Measurements from ENCODE around the gene LONP1. TPM values are rescaled to one million over a fixed set of nuclear protein-coding genes. Genes with fewer than 3 reads are reported as not detected.

LONP1 gene, protein sequence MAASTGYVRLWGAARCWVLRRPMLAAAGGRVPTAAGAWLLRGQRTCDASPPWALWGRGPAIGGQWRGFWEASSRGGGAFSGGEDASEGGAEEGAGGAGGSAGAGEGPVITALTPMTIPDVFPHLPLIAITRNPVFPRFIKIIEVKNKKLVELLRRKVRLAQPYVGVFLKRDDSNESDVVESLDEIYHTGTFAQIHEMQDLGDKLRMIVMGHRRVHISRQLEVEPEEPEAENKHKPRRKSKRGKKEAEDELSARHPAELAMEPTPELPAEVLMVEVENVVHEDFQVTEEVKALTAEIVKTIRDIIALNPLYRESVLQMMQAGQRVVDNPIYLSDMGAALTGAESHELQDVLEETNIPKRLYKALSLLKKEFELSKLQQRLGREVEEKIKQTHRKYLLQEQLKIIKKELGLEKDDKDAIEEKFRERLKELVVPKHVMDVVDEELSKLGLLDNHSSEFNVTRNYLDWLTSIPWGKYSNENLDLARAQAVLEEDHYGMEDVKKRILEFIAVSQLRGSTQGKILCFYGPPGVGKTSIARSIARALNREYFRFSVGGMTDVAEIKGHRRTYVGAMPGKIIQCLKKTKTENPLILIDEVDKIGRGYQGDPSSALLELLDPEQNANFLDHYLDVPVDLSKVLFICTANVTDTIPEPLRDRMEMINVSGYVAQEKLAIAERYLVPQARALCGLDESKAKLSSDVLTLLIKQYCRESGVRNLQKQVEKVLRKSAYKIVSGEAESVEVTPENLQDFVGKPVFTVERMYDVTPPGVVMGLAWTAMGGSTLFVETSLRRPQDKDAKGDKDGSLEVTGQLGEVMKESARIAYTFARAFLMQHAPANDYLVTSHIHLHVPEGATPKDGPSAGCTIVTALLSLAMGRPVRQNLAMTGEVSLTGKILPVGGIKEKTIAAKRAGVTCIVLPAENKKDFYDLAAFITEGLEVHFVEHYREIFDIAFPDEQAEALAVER
- total RNA-seq (ENCODE audit: low replicate concordance): 116 and 155 TPM in 2 replicates

DNA sequence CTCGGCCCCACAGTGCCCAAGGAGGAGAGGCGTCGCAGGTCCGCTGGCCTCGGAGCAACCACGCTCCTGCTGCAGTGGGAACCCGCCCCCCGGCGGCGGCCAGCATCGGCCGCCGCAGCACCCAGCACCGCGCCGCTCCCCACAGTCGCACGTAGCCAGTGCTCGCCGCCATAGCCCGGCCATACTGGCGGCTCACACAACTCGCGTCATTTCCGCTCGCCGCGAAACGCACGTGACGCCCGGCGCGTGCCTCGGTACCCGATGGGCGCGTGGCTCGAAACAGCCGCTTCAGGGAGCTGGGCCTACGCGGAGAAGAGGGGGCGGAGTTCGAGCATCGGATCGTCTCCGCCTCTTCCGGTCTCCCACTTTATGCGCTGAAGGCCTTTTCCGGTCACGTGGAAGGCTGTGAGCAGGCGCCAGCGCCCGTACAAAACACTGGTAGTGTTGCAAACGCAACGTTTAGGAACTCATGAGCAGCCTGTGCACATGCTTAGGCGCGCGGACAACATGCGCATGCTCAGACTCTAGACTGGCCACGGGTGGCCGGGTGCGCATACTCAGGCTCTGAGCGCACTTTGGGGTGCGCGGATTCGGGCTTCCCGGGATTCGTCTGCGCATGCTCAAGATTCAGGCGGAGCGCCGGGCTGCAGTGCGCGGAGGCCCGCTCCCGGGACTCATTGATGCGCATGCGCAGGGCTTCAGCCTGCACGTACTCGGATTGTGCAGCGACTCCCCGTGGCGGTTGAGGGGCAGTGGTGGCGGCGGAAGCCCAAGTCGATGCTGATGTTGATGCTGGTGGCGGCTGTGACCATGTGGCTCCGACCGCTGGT is at the start of gene LONP1, which contains the start of gene CATSPERD:
Gene LONP1 (minus strand): TSS at position 186 of the 830 bp plus-strand sequence. CDS start 14 bp downstream, at position 172.
Gene CATSPERD (plus strand): TSS at position 677 of the 830 bp plus-strand sequence. CDS start 101 bp downstream, at position 778.

DNA sequence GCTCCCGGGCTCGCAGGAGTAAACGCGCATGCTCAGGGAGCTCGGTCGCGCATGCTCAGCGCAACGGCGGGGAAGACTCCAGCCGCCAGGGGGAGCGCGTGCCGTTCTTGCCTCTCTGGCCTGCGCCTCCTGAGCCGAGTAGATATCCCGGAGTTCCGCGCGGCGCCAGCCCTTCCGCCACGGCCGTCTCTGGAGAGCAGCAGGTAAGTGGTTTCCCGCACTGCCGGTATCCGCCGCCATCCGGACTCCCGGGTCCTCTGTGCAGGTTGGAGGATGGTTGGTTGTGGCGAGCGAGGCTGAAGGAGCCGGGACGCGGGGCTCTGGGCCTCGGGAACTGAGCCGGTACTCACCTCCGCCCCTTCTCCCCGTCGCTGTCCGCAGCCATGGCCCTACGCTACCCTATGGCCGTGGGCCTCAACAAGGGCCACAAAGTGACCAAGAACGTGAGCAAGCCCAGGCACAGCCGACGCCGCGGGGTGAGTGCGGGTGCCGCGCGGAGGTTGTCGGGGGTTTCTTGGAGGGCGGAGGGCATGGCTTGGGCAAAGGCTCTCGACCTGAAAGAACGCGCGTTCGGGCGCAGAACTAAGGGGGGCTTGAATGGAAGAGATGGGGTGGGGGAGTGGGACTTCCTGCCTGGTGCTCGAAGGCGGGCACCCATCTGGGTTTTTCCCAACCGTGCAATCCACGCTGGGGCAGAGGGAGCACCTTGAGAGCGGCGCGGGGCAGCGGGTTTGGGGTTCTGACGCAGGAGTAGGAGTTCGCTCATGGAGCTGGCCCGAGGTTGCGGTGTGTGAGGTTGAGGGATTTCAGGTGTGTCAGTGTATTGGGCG is 29.6 kb downstream of the LONP1 start, which contains the start of gene RPL36:
Gene RPL36 (plus strand): TSS at position 171 of the 830 bp plus-strand sequence. CDS start 213 bp downstream, at position 384.

DNA sequence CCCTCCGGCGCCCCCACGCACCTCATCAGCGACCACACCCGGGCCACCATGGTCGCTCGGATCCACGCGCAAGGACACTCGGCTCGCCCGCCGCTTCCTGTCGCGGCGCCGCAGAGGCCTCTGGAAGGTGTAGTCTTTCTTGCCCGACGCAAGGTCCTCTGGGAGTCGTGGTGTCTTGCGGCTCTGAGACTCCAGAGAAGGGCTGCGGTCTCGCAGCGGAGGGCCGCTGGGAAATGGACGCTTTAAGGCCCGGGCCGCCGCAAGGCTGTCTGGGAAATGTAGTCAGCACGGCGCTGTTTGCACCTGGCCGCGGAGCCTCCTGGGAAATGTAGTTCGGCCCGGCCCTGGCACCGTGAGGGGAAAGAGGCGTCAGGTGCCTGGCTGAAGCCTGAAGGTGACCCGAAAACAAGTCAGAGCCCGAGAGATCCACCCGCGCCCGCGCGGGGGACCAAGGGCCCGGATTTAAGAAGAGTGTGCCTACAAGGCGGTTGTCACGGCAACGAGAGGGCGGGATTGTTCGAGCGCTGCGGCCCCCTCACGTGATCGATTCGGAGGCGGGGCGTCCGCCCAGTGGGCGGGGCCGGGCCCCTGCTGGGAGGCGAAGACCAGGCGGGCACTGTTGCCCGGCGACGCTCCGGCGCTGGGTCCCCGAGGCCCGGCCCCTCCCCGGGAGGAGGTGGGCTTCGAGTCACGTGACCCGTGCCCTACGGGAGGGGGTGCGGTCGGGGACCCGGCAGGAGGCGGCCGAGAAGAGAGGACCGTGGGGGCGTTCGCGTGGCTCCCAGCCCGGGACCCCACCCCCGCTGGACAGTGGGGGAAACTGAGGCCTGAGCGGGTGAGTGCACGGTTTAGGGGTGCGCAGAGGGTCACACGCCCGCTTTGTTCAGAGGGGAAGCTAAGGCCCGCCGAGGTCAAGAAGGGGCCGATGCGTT is 39.2 kb downstream of the LONP1 start, which contains the start of the genes HSD11B1L and MICOS13:
Gene HSD11B1L (plus strand): TSS at position 591 of the 932 bp plus-strand sequence. CDS start 3,806 bp downstream, outside the sequence.
Gene MICOS13 (minus strand): TSS at position 80 of the 932 bp plus-strand sequence. CDS start 30 bp downstream, at position 50.

Other genes starting within 250 kb of the LONP1 start
- gene TINCR, start 152.2 kb downstream of the LONP1 start, total RNA-seq (ENCODE audit: low replicate concordance): under 0.01 and 0.08 TPM in 2 replicates
- gene SAFB2, start 97.4 kb downstream of the LONP1 start, total RNA-seq (ENCODE audit: low replicate concordance): 24.9 and 72.8 TPM in 2 replicates
- gene SAFB, start 97.1 kb downstream of the LONP1 start, total RNA-seq (ENCODE audit: low replicate concordance): 44.8 and 50.3 TPM in 2 replicates
- gene MICOS13, start 39.6 kb downstream of the LONP1 start, total RNA-seq (ENCODE audit: low replicate concordance): 50.3 and 83.6 TPM in 2 replicates
- 10.1 and 11.3 TPM in 2 replicates for gene HSD11B1L, start 39.1 kb downstream of the LONP1 start, total RNA-seq (ENCODE audit: low replicate concordance)
- gene RPL36, start 29.9 kb downstream of the LONP1 start, total RNA-seq (ENCODE audit: low replicate concordance): 777 and 840 TPM in 2 replicates
- gene CATSPERD, start 491 bp upstream of the LONP1 start, total RNA-seq (ENCODE audit: low replicate concordance): not detected in 2 replicates
- gene PRR22, start 64.6 kb upstream of the LONP1 start, total RNA-seq (ENCODE audit: low replicate concordance): 0.08 TPM in 1 of 2 replicates, not detected in the other
- gene DUS3L, start 71.0 kb upstream of the LONP1 start, total RNA-seq (ENCODE audit: low replicate concordance): 22.6 and 40.2 TPM in 2 replicates
- not detected in 2 replicates for gene NRTN, start 84.9 kb upstream of the LONP1 start, total RNA-seq (ENCODE audit: low replicate concordance)
- gene FUT6, start 119.6 kb upstream of the LONP1 start, total RNA-seq (ENCODE audit: low replicate concordance): not detected in 2 replicates
- gene FUT3, start 131.3 kb upstream of the LONP1 start, total RNA-seq (ENCODE audit: low replicate concordance): not detected in 2 replicates
- not detected in 2 replicates for gene FUT5, start 150.4 kb upstream of the LONP1 start, total RNA-seq (ENCODE audit: low replicate concordance)
- gene NDUFA11, start 183.6 kb upstream of the LONP1 start, total RNA-seq (ENCODE audit: low replicate concordance): 196 and 302 TPM in 2 replicates
- 2.8 and 4.8 TPM in 2 replicates for gene VMAC, start 184.7 kb upstream of the LONP1 start, total RNA-seq (ENCODE audit: low replicate concordance)
- 2.3 and 5.1 TPM in 2 replicates for gene CAPS, start 194.1 kb upstream of the LONP1 start, total RNA-seq (ENCODE audit: low replicate concordance)